Dermis blood vessel endothelial cell (primary cell): ENCODE measurements around the gene OGT. TPM values are rescaled to one million over a fixed set of nuclear protein-coding genes. Genes with fewer than 3 reads are reported as not detected.
"Not testable (repeated sequence)": the region's sequence is repeated elsewhere in the genome, so short reads cannot be mapped to it uniquely, and the experiment has no call there.

Experiments
- DNase-seq: peaks from one replicate; pipeline ENCODE4 v3.0.0; 2010
- total RNA-seq: library from RNA; depleted of rRNA; stranded (reverse); fragments of >200 nt; gene quantifications from 2 replicates; pipeline ENCODE4 v1.2.3, GENCODE V29; 2014

Gene OGT
- total RNA-seq, 1 donor from 2014 or later, result 149 TPM

DNA sequence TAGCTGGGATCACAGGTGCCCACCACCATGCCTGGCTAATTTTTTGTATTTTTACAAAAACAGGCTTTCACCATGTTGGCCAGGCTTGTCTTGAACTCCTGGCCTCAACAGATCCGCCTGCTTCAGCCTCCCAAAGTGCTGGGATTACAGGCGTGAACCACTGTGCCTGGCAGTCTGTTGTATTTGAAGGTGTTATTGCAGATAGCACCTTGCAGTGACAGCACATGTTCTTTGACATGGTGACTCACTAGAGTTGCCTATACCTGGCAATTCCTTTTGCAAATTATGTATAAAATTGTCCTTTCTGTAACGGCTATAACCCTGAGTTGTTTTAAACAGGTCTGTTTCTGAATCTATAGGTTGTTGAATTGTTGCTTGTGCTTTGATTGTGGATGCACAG is 7.9 kb downstream of the OGT start:
- peak; percentile 2 for DNase-seq

DNA sequence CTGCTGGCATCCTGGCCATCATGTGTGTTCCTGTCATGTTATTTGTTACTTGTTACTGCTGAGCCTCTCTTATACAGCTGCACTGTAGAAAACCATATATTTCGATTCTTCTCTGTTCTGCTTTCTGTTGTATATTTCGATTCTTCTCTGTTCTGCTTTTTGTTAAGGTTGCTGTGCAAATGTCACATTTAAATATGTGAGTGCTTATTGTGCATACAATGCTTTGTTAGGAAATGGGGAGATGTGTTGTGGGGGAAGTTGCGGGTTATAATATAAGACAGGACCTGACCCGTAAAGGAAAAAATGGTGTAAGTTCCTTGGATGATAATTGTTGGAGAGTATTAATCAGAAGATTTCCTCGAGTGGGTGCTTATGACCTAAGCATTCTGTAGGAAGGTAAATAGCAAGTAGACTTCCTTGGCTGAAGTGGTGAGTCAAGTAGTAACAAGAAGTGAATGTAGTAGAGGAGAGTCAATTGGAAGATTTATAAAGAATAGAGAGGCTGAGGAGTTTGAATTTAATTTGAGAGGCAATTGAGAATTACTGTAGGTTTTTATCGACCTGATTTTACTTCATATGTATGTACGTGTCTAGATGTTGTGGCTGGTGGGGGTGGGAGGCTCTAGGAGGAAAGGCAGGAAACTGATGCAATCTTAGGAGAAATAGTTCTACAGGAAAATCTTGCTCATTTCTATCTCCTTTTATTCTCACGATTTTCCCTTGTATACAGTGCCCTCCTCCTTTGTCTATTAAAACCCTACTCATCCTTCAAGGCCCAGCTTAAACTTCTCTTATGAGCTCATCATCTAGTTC is 8.5 kb downstream of the OGT start:
- peak; percentile 55 for DNase-seq

DNA sequence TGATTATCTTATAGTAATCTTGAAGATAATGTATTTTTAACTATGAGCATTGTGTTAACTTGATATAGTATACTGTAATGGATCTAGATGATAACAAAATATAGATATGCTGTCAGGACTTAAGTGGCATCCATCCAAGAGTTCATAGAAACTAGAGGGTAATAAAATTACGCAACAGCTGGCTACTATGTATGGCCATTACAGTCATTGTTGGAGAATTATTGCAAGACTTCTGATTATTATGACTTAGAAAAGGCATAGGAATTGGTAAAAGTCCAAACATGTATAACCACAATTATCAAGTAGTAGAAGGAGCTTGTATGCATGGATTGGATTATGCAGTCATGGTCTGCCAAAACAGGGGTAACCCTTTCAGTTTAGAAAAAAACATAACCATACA is 9.5 kb downstream of the OGT start:
- peak; percentile 36 for DNase-seq

DNA sequence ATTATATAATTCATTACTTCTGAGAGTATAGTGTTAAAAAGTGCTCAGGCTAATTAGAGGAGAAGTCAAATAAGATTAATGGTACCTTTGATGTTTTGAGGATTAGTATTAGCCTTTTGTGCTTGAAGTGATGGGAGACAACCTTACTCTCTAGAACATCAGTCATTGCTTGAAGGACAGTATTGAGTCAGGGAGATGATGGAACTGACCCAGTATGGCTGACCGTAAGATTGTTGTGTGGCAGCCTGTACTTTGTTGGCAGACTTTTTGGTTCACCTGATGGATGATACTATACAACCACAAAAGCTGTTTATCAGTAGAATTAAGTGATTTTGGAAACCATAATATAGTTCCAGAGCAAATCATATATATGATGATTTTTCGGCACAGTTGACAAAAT is 9.9 kb downstream of the OGT start:
- no peak for DNase-seq

DNA sequence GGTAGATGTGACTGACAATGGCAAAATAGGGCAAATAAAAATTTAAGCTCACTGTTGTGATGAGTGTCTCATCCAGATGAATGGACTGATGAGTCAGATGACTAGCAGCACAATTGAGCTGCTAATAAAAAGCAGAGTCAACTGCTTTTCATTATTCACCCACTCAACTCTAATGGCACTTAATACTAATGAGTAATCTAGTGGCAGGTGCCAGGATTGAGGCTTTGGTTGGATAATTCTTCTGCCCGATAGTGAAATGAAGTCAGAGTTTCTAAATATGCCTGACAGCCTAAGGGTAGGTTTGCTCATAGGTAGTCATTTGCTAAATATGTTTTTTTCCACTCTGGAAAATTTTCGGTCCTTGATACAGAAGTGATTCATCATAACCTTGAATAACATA is 10.4 kb downstream of the OGT start:
- peak; percentile 78 for DNase-seq

DNA sequence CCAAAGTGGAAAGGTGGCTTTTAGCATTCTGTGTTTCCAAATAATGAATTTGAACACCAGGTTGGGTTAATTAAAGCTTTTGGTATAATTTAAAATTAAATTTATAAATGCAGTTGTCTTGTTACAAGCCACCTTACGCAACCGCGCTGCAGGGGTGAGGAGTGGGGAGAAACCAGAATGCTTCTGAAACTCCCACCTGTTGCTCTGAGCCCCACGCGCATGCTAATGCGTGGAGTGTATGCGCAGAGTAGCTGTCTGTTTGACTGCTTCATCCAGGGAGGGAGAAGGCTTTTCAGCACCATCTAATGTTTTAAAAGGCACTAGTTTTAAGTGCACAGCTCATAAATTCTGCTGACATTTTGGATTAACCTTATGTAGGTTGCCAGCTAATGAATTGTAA is 12.5 kb downstream of the OGT start:
- no peak for DNase-seq

DNA sequence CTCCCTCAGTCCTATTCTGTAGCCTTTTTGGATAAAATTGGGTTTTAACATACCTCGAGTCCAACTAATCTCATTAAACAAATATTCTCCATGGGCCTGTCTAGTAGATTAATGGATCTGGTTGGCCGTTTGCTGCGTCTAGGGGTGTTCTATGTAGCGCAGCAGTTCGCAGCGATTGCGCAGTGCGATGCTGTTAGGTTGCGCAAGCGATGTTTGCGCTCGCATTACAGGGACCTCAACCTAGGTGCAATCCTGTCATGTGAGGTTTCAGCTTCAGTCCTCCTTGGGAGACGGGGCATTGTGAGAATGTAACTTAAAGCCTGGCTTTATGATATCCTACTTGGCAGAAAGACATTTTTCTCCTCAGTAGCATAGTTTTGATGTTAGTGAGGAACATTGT is 14.0 kb downstream of the OGT start:
- DNase-seq, result no peak

DNA sequence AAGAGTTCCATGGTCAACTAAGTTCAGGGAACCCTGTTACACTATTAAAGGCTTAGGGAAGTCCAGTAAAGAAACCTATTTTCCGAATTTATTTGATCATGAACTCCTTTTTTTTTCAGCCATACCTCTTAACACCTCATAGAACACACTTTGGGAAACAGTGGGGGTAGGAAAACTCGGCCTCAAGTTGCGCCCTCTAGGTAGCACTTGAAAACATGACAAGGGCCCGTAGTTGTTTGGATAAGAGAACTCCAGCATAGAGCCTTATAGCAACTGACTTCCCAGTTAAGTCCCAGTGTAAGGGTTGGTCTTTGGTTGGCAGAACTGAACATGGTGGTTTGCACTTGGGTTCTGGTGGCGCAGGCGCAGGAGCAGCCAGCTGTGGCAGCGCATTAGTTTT is 14.4 kb downstream of the OGT start:
- no peak for DNase-seq

DNA sequence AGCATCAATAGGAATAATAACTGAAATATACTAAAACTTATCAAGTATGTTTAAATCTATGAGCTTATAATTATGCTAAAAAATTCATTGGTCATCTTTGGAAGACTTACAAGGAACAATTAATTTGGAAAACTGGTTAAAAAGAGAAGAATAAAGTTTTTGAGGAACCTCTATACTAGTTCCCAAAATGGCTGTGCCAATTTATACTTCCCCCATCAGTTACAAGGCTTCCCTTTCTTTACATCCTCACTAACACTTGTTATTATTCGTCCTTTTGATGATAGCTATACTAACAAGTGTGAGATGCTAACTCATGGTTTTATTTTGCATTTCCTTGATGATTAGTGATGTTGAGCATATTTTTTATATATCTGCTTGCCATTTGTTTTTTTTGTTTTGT is 17.1 kb downstream of the OGT start:
- no peak for DNase-seq

DNA sequence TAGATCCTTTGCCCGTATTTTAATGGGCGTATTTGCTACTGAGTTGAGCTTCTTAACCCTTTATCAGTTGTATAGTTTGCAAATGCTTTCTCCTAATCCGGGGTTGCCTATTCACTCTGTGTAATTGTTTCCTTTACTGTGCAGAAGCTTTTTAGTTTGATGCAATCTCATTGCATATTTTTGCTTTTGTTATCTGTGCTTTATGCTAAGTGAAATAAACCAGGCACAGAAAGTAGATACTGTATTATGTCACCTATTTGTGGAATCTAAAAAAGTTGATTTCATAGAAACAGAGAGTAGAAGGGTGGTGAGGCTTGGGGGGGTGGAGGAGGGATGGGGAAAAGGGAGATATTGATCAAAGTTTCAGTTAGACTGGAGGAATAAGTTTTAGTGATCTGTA is 17.7 kb downstream of the OGT start:
- no peak for DNase-seq

DNA sequence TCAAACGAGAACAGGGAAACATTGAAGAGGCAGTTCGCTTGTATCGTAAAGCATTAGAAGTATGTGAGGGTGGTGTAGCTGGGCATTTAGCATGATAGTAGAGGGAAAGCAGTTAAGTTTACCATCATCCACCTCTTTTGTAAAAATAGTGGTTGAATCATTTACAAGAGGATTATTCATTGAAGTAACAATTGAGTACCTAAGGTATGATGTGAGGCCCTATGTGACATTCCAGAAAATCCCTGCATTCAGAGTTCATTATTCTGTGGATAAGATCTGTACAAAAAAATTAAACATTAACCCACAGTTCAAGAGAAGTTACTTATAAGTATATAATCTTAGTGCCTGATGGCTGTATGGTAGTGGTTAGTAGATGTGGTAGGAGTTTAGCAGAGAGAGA is 23.1 kb downstream of the OGT start:
- no peak for DNase-seq

DNA sequence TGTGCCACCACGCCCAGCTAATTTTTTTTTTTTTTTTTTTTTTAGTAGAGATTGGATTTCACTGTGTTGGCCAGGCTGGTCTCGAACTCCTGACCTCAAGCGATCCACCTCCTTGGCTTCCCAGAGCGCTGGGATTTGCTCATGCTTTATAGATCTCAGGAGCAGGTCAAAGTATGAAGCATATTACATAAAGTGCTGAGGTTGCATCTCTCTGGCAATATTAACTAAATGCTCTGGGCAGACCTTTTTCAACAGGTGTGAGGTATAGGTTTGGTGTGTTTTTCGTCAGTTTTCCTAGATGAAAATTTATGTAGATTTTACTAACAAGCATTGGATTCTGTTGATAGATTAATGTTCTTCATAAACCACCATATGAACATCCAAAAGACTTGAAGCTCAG is 26.0 kb downstream of the OGT start:
- DNase-seq, result no peak

DNA sequence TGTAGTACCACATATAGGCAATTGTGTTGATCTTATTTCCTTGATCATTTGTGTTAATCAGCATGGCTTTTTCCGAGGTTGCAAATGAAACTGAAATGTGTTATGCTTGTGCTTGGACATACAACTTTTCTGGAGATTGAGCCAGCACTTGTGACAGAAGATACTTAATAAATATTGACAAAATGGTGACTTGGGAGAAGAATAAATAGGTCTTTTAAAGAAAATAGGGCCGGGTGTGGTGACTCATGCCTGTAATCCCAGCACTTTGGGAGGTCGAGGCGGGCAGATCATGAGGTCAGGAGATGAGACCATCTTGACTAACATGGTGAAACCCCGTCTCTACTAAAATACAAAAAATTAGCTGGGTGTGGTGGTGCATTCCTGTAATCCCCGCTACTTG is 26.9 kb downstream of the OGT start:
- not testable (repeated sequence) for DNase-seq

DNA sequence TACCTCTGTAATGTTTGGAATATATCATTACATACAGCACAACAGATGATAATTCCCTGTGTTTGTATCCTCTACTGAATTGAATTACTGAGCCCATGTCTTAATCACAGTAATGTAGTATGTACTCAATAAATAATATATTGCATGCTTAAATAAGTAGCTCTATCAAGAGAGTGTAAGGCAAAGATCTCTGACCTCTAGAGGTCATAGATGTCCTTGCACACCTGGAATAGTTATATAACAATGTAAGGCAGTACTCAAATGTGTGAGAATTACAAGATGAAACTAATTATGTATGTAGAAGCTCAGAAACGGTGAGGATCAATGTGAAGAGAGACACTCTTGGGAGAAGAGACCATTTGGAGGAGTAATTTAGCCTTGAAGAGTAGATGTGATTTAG is 31.0 kb downstream of the OGT start:
- no peak for DNase-seq

DNA sequence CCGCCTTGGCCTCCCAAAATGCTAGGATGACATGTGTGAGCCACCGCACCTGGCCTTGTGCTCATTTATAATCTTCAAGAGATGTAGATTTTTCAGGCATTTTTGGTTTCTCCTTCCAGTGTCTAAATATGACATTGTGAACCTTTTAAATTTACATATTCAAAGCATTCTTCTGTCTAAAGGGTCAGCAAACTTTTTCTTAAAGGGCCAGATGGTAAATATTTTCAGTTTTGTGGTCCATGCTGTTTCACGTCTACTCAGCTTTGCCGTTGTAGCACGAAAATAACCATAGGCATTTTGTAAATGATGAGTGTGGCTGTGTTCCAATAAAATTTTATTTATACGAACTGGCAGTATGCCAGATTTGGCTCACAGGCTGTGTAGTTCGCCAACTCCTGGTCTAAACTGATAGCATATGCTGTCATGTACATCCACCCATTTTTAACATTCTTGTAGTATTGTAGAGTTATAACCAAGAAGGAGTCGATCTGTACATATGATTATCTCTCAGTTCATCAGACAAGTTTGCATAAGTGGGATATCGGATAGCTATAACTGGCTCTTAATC is 32.7 kb downstream of the OGT start:
- peak; percentile 49 for DNase-seq

DNA sequence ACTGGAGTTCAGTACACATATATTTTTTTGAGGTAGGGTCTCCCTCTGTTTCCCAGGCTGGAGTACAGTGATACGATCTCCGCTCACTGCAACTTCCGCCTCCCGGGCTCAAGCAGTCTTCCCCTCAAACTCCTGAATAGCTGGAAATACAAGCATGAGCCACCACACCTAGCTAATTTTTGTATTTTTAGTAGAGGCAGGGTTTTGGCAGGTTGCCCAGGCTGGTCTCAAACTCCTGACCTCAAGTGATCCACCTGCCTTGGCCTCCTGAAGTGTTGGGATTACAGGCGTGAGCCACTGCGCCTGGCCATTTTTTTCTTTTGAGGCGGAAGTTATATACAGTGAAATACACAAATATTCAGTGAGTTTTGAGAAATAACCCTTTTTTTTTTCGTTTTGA is 38.5 kb downstream of the OGT start:
- not testable (repeated sequence) for DNase-seq

DNA sequence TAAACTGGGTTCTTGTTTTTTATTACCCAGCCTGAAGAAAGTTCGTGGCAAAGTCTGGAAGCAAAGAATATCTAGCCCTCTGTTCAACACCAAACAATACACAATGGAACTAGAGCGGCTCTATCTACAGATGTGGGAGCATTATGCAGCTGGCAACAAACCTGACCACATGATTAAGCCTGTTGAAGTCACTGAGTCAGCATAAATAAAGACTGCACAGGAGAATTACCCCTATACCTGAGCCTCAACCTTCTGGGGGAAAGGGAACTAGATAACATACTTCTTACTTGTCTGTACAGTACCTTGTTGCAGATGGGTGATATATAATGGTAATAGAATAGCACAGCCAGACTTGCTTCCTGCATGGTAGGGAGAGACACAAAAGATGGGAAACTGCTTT is 40.7 kb downstream of the OGT start:
- DNase-seq, result no peak

DNA sequence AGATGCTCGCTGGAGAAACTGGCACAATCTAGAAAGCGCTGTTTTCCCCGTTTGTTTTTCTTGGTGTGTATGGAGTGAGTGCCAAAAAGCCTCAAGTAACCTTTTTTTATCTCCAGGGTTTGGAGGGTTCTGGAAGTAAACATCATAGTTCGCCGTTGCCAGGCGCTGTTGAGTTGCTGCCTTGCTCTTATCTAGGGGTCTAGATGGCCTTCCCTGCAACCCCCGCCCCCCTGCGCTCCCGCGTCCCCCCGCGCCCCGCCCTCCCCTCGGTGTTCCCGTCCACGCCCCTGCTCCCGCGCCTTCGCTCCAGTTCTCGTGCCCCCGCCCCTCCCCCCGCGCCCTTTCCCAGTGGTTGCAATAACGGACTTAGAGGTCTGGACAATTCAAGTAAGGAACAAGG is 44.8 kb downstream of the OGT start:
- DNase-seq, result no peak

DNA sequence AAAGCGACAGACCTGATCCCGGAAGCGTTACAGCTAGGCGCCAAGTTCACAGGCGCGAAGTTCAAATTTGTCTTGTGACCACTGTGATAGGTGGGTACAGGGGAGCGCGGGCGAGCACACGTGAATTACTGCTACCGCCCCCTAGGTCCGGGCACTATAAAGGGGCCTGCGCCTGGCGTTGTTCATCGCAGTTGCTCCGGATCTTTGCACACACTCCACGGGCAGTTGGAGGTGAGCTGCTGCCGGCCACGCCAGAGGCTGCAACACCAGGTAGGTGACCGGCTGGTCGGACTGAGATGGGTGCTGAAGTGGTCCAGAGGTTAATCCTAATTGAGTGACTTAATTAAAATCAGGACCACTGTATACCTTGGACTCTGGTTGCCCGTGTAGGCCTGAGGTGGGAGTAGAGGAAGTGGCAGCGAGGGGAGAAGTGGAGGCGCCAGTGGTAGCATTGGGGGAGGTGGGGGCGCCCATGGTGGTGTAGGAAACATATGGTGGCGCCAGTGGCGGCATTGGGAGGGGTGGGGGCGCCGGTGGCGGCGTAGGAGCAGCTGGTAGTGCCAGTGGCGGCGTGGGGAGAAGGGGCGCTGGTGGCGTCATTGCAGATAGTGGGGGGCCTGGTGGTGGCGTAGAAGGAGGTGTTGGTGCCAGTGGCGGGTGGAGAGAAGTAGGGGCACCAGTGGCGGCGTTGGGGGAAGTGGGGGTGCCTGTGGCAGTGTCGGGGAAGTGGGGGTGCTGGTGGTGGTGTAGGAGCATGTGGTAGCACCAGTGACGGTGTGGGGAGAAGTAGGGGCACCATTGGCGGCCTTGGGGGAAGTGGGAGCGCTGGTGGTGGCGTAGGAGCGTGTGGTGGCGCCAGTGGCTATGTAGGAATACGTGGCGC is 45.6 kb downstream of the OGT start, which contains the start of gene GCNA:
GCNA (plus strand) TSS at position 185 of the 883 bp plus-strand sequence. CDS start 2,385 bp downstream, outside the sequence.
- no peak for DNase-seq

DNA sequence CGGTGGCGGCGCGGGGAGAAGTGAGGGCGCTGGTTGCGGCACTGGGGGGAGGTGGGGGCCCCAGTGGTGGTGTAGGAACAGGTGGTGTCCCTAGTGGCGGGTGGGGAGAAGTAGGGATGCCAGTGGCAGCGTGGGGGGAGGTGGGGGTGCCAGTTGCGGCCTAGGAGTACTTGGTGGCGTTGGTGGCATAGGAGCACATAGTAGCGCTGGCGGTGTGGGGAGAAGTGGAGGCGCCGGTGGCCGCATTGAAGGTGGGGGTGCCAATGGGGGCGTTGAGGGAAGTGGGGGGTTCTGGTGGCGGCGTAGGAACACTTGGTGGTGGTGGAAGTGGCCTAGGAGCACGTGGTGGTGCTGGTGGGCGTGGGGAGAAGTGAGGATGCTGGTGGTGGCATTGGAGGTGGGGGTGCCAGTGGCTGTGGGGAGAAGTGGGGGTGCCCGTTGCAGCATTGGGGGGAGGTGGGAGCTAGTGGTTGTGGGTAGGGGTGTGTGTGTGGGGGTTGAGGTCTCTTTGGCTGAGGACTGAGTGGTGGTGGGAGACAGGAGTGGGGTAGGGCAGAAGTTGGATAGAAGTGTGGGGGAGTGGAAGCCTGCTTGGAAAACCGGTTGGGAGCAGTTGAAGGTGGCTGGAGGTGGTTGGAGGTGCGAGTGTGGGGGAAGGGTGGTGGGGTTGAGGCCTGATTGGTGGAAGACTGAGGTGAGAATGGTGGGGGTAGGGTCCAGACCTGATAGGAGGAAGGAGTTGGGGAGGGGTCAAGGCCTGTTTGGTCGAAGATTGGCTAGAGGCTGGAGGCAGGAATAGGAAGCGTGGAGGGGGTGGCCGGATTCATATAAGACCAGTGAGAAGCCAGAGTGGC is 46.5 kb downstream of the OGT start:
- no peak for DNase-seq

DNA sequence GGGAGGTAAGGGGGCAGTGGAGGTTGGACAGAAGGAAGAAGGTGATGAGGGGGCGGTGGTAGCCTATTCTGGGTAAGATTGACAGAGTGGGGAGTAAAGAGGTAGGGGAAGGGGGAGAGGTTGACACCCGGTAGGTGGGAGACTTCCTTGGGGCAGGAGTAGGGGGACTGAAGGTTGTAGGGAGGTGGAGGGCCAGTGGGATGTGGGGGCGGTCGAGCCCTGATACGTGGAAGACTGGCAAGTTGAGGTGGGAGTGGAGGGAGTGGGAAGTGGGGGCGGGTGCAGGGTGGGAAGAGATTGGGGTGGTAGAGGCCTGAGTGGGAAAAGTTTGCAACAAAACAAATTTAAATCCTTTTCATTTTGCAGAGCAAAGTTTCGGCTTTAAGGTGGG is 47.1 kb downstream of the OGT start:
- no peak for DNase-seq

DNA sequence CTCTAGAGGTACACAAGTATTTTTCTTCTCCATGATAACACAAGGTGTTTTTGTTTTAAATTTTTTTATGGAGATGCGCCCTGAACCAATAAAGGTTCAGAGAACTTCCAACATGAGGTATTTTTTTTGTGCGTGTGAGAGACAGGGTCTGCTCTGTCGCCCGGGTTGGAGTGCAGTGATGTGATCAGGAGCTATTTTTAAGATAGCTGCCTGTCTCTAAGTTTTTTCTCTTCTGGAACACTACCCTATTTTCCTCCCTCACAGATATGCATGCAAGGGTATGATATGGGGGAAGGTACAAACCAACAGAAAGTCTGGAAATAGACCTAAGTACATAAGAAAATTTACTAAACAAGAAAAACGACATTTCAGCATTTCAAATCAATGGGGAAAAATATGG is 48.3 kb downstream of the OGT start:
- DNase-seq, result no peak

DNA sequence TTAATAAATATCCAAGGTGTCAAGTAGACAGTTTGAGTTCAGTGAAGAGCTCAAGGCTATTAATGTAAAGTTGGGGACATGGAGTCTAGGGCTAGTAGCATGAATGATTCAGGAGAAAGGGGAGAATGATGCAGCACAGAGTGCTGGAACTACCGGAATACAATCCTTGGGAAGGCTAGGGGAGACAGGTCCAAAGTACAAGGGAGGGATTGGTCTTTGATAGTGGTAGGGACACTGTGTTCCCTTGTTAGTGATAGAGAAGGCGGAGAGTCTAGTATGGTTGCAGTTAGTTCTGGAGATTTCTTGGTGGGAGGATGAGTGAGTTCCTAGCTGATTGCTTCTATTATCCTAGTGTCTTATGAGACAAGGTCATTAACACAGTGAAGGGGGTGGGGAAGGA is 54.0 kb downstream of the OGT start:
- no peak for DNase-seq
